ENCODE measurements around the gene S100P. TPM values are rescaled to one million over a fixed set of nuclear protein-coding genes. Genes with fewer than 3 reads are reported as not detected.

Gene S100P
- total and polyA plus RNA-seq, 2 experiments from 2014 or later, result 0.80 TPM; not detected in 1

DNA sequence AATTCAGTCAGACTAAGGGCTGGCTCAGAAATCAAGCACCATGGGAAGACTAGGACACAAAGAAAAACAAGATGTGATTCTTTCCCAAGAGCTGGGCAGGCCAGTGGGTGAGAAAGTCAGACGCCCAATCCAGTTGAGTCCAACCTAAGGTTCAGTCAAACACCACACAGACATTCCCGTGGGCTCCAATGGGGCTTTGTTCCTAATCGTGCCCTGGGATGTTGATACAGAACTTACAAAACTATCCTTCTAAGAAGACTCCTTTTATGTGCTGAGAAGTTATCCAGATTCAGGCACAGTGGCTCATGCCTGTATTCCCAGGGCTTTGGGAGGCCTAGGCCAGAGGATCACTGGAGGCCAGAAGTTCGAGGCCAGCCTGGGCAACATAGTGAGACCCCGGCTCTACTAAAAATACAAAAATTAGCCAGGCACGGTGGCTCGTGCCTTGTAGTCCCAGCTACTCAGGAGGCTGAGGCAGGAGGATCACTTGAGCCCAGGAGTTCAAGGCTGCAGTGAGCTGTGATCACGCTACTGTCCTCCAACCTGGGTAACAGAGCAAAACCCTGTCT is 26.0 kb downstream of the S100P start:
- H3K4me3 ChIP-seq, result no peak overlapping the region
- H3K27ac ChIP-seq, result no peak overlapping the region
- no peaks in the 10 kb centered on the region; the same call in 1 of the 2 replicates for H4K20me1 ChIP-seq (ENCODE audit: insufficient read depth)
- no peak for TF ChIP-seq EZH2phosphoT487 (IDR thresholded peaks at IDR 0.05; ENCODE audit: insufficient read depth, low read depth)
- TF ChIP-seq EZH2 (IDR thresholded peaks at IDR 0.05; ENCODE audit: insufficient read depth, poor library complexity, severe bottlenecking), result no peak
- in situ Hi-C loops (cut with MboI), result loop anchor here (10.0 kb wide), 2 partner anchors 155 to 355 kb away; no protein-coding TSS in a partner anchor
- no peaks in the 10 kb centered on the region for H3K27me3 ChIP-seq (replicated peaks; ENCODE audit: insufficient read depth)
- H3F3A ChIP-seq (ENCODE audit: insufficient read depth), result peaks cover 19% of the 10 kb centered on the region
- 48 to 52% methylated on average over 8 of the region's 8 CpGs for WGBS, 2 experiments (ENCODE audit: low coverage in 1 of 2, low lambda C conversion rate in 2 of 2, missing lambda C conversion rate in 2 of 2)
- DNase-seq, result peak; percentile 19
- H3K4me1 ChIP-seq (ENCODE audit: insufficient read depth), result peaks cover 11% of the 10 kb centered on the region; the same call in 1 of the 2 replicates
- no peaks in the 10 kb centered on the region for H3K9me2 ChIP-seq (ENCODE audit: insufficient read depth)
- H3K4me2 ChIP-seq (ENCODE audit: unreplicated experiment), result peak overlapping the region; percentile 90
- H3K36me3 ChIP-seq (ENCODE audit: low read depth), result no peaks in the 10 kb centered on the region
- H3K9ac ChIP-seq, result no peak overlapping the region
- peak overlapping the region; percentile 62 for H2AFZ ChIP-seq
- peaks cover 26% of the 10 kb centered on the region for H3K79me2 ChIP-seq (ENCODE audit: insufficient read depth)
- H3K9me3 ChIP-seq (ENCODE audit: low read depth), result no peaks in the 10 kb centered on the region

DNA sequence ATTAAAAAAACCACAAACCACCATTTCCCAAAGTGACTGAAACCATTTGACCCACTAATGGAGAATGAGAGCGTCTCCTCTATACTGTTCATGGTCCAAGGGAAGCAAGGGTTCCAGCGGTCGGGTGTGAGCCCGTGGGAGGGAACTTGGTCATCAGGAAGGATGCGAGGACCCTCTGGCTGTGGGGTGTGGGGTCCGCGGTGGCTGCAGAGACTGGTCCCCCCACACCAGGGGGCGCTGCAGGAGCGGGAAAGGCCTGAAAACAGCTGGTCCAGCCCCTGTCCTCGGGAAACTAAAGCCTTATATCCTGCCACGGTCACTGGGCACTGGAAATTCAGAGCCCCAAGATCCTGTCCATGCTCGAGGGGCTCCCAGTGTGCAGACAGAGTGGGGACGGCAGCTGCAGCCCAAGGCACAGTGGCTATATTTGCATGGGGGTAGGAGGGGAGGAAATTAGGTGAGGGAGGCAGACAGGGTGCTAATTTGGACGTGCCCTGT is 26.6 kb downstream of the S100P start:
- peak; percentile 85 for DNase-seq
- peak overlapping the region; percentile 56; the same call in 1 of the 2 replicates for H3K4me3 ChIP-seq
- no peaks in the 10 kb centered on the region for H3K36me3 ChIP-seq (ENCODE audit: low read depth)
- H3K27me3 ChIP-seq (replicated peaks; ENCODE audit: insufficient read depth), result no peaks in the 10 kb centered on the region
- H3K9me3 ChIP-seq (ENCODE audit: low read depth), result no peaks in the 10 kb centered on the region
- no peaks in the 10 kb centered on the region for H3K9me2 ChIP-seq (ENCODE audit: insufficient read depth)
- peaks cover 19% of the 10 kb centered on the region for H3F3A ChIP-seq (ENCODE audit: insufficient read depth)
- TF ChIP-seq EZH2phosphoT487 (IDR thresholded peaks at IDR 0.05; ENCODE audit: insufficient read depth, low read depth), result no peak
- TF ChIP-seq EZH2 (IDR thresholded peaks at IDR 0.05; ENCODE audit: insufficient read depth, poor library complexity, severe bottlenecking), result no peak
- peak overlapping the region; percentile 90 for H3K4me2 ChIP-seq (ENCODE audit: unreplicated experiment)
- H3K27ac ChIP-seq, result no peak overlapping the region
- no peaks in the 10 kb centered on the region; the same call in 1 of the 2 replicates for H4K20me1 ChIP-seq (ENCODE audit: insufficient read depth)
- peaks cover 26% of the 10 kb centered on the region for H3K79me2 ChIP-seq (ENCODE audit: insufficient read depth)
- WGBS, 2 experiments (ENCODE audit: low coverage in 1 of 2, low lambda C conversion rate in 2 of 2, missing lambda C conversion rate in 2 of 2), result 7 to 8% methylated on average over 14 of the region's 14 CpGs
- in situ Hi-C loops (cut with MboI), result loop anchor here (10.0 kb wide), 1 partner anchor 155 kb away; no protein-coding TSS in a partner anchor
- peaks cover 11% of the 10 kb centered on the region; the same call in 1 of the 2 replicates for H3K4me1 ChIP-seq (ENCODE audit: insufficient read depth)
- H2AFZ ChIP-seq, result peak overlapping the region; percentile 62
- H3K9ac ChIP-seq, result no peak overlapping the region

DNA sequence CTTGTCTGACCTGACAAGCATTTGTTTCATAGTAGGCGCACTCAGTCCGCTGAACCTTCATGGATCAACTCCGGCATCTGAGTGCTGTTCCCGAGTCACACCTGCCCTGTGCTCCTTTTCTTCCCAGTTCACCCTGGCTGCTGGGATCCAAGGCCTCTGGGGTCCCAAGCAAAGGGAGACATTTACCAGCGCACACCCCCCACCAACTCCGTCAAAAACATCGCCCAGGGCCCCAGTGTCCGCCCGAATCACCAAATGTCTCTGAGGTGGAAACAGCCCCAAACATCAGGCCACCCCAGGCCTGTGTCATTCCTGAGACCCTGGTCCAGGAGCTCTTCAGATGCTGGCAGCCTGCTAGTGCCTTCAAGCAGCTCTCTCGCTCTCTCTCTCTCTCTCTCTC is 27.4 kb downstream of the S100P start:
- in situ Hi-C loops (cut with MboI), result loop anchor here (10.0 kb wide), 1 partner anchor 154 kb away; no protein-coding TSS in a partner anchor
- peaks cover 16% of the 10 kb centered on the region for H3F3A ChIP-seq (ENCODE audit: insufficient read depth)
- H3K4me3 ChIP-seq, result no peak overlapping the region
- H3K9me3 ChIP-seq (ENCODE audit: low read depth), result no peaks in the 10 kb centered on the region
- H3K36me3 ChIP-seq (ENCODE audit: low read depth), result no peaks in the 10 kb centered on the region
- H3K27ac ChIP-seq, result no peak overlapping the region
- H3K4me2 ChIP-seq (ENCODE audit: unreplicated experiment), result no peak overlapping the region
- peaks cover 26% of the 10 kb centered on the region for H3K79me2 ChIP-seq (ENCODE audit: insufficient read depth)
- H4K20me1 ChIP-seq (ENCODE audit: insufficient read depth), result no peaks in the 10 kb centered on the region; the same call in 1 of the 2 replicates
- peaks cover 6% of the 10 kb centered on the region; the same call in 1 of the 2 replicates for H3K4me1 ChIP-seq (ENCODE audit: insufficient read depth)
- WGBS, 2 experiments (ENCODE audit: low coverage in 1 of 2, low lambda C conversion rate in 2 of 2, missing lambda C conversion rate in 2 of 2), result 95 to 97% methylated on average over 10 of the region's 10 CpGs
- TF ChIP-seq EZH2 (IDR thresholded peaks at IDR 0.05; ENCODE audit: insufficient read depth, poor library complexity, severe bottlenecking), result no peak
- TF ChIP-seq EZH2phosphoT487 (IDR thresholded peaks at IDR 0.05; ENCODE audit: insufficient read depth, low read depth), result no peak
- H3K9me2 ChIP-seq (ENCODE audit: insufficient read depth), result no peaks in the 10 kb centered on the region
- DNase-seq, result no peak
- H3K27me3 ChIP-seq (replicated peaks; ENCODE audit: insufficient read depth), result no peaks in the 10 kb centered on the region
- no peak overlapping the region for H2AFZ ChIP-seq
- H3K9ac ChIP-seq, result no peak overlapping the region

DNA sequence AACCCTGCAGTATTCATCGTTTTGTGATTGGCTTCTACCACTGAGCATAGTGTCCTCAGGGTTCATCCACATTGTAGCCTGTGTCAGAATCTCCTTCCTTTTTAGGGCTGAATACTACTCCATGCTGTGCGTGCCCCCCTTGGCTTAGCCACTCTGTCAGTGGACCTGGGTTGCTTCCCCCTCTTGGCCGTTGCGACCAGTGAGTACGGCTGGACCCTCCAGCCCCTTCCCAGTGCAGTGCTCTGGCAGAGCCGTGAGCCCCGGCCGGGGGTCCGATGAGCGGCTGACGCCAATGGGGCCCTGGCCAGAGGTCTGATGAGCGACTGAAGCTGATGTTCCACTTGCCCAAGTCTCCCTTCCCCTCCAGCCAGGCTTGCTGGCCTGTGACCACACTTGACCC is 29.2 kb downstream of the S100P start:
- H3K27ac ChIP-seq, result no peak overlapping the region
- H3F3A ChIP-seq (ENCODE audit: insufficient read depth), result peaks cover 15% of the 10 kb centered on the region
- 88 to 91% methylated on average over 10 to 12 of the region's 12 CpGs for WGBS, 2 experiments (ENCODE audit: low coverage in 1 of 2, low lambda C conversion rate in 2 of 2, missing lambda C conversion rate in 2 of 2)
- no peak overlapping the region for H3K4me2 ChIP-seq (ENCODE audit: unreplicated experiment)
- H3K36me3 ChIP-seq (ENCODE audit: low read depth), result no peaks in the 10 kb centered on the region
- H3K4me3 ChIP-seq, result no peak overlapping the region
- no peak overlapping the region for H3K9ac ChIP-seq
- H4K20me1 ChIP-seq (ENCODE audit: insufficient read depth), result no peaks in the 10 kb centered on the region; the same call in 1 of the 2 replicates
- TF ChIP-seq EZH2 (IDR thresholded peaks at IDR 0.05; ENCODE audit: insufficient read depth, poor library complexity, severe bottlenecking), result no peak
- TF ChIP-seq EZH2phosphoT487 (IDR thresholded peaks at IDR 0.05; ENCODE audit: insufficient read depth, low read depth), result no peak
- H2AFZ ChIP-seq, result no peak overlapping the region
- H3K79me2 ChIP-seq (ENCODE audit: insufficient read depth), result peaks cover 8% of the 10 kb centered on the region
- H3K9me3 ChIP-seq (ENCODE audit: low read depth), result no peaks in the 10 kb centered on the region
- no peak for DNase-seq
- H3K27me3 ChIP-seq (replicated peaks; ENCODE audit: insufficient read depth), result no peaks in the 10 kb centered on the region
- in situ Hi-C loops (cut with MboI), result loop anchor here (10.0 kb wide), 1 partner anchor 152 kb away; no protein-coding TSS in a partner anchor
- H3K9me2 ChIP-seq (ENCODE audit: insufficient read depth), result no peaks in the 10 kb centered on the region
- peaks cover 12% of the 10 kb centered on the region for H3K4me1 ChIP-seq (ENCODE audit: insufficient read depth)

Measured in GM23248 (cell line).